Calu3 (cell line): ENCODE results near the gene PRXL2A. TPM values are rescaled to one million over a fixed set of nuclear protein-coding genes. Genes with fewer than 3 reads are reported as not detected.

Experiments used
- BruUV-seq: library from RNA; stranded (reverse); fragments of 400-500 nt; replicated peaks from 2 replicates; lab custom pipeline; 2021; lab: Mats Ljungman, UMichigan
- CTCF ChIA-PET: fragments of 300-600 bp; sonication (Branson Sonifier 250); formaldehyde crosslinking; loops from one replicate; lab custom pipeline; 2022; ENCODE audit warnings: antibody characterized with exemption; lab: Charles Lee
- DNase-seq: peaks from one replicate; pipeline ENCODE4 v3.0.0; 2022
- H3K27ac Mint-ChIP-seq: one replicate; pipeline ENCODE4 v1.8.0; 2022; ENCODE audit warnings: mixed read lengths; ENCODE audit not compliant: unreplicated experiment
- H3K27me3 Mint-ChIP-seq: one replicate; pipeline ENCODE4 v1.8.0; 2022; ENCODE audit warnings: mixed read lengths; ENCODE audit not compliant: unreplicated experiment
- H3K36me3 Mint-ChIP-seq: one replicate; pipeline ENCODE4 v1.8.0; 2022; ENCODE audit warnings: mild to moderate bottlenecking, moderate library complexity, mixed read lengths; ENCODE audit not compliant: insufficient read depth, unreplicated experiment
- H3K4me1 Mint-ChIP-seq: one replicate; pipeline ENCODE4 v1.8.0; 2022; ENCODE audit warnings: mild to moderate bottlenecking, low read depth, mixed read lengths; ENCODE audit not compliant: unreplicated experiment
- H3K4me3 Mint-ChIP-seq: one replicate; pipeline ENCODE4 v1.8.0; 2022; ENCODE audit warnings: mild to moderate bottlenecking, low read depth, moderate library complexity, mixed read lengths; ENCODE audit not compliant: unreplicated experiment
- H3K9me3 Mint-ChIP-seq: one replicate; pipeline ENCODE4 v1.8.0; 2022; ENCODE audit warnings: low read depth, mixed read lengths; ENCODE audit not compliant: unreplicated experiment
- intact Hi-C: fragments of 100-400 bp; cut with micrococcal nuclease; formaldehyde crosslinking; loops from one replicate; pipeline ENCODE4 v1.10.0; 2022; ENCODE audit not compliant: unreplicated experiment
- total RNA-seq: library from RNA; stranded (reverse); gene quantifications from 2 replicates; pipeline ENCODE4 v1.2.3, GENCODE V29; 2022
- TF ChIP-seq, protein P1 (sequence below): fragments of 200-600 bp; IDR thresholded peaks from one replicate; pipeline ENCODE4 v1.8.0; 2022; ENCODE audit warnings: antibody characterized with exemption; ENCODE audit not compliant: unreplicated experiment

The PRXL2A gene
- total RNA-seq, 1 experiment from 2014 or later, result 67.2 TPM

DNA sequence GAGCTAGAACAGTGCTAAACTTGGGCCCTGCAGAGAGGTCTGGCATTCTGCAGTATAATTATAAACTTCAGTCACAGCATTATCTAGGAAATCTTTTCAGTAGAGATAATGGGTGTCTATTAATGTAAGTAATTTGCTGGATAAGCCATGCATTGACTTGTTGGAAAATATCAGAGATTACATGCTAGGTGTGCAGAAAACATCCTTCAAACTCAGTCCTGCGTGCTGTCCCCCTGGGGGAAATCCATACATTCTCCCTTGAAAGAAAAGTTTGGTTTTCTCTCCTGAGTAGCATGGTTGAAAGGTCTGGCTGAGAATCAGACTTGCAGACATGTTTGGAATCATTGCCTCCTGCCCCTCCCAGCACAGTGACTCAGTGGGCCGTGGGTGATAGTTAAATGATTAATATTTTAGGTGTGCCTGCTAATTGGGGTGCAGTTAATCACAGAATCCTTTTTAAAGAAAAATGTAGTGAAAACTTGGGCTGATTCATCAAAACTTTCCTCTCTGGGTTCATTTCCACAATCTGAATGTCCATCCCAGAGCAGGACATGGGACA is 13.9 kb upstream of the PRXL2A start:
- Mint-ChIP-seq H3K27ac (no peak overlapping the region), H3K4me1 (no peaks in the 10 kb centered on the region), H3K27me3 (peaks cover 37% of the 10 kb centered on the region), H3K9me3 (no peaks in the 10 kb centered on the region), H3K4me3 (no peak overlapping the region), H3K36me3 (no peaks in the 10 kb centered on the region)
- CTCF ChIA-PET, result no interaction called here
- DNase-seq, result no peak
- TF ChIP-seq, protein P1, sequence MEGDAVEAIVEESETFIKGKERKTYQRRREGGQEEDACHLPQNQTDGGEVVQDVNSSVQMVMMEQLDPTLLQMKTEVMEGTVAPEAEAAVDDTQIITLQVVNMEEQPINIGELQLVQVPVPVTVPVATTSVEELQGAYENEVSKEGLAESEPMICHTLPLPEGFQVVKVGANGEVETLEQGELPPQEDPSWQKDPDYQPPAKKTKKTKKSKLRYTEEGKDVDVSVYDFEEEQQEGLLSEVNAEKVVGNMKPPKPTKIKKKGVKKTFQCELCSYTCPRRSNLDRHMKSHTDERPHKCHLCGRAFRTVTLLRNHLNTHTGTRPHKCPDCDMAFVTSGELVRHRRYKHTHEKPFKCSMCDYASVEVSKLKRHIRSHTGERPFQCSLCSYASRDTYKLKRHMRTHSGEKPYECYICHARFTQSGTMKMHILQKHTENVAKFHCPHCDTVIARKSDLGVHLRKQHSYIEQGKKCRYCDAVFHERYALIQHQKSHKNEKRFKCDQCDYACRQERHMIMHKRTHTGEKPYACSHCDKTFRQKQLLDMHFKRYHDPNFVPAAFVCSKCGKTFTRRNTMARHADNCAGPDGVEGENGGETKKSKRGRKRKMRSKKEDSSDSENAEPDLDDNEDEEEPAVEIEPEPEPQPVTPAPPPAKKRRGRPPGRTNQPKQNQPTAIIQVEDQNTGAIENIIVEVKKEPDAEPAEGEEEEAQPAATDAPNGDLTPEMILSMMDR, result no peak
- no TSS peak for BruUV-seq
- intact Hi-C loops, result no loop called here

DNA sequence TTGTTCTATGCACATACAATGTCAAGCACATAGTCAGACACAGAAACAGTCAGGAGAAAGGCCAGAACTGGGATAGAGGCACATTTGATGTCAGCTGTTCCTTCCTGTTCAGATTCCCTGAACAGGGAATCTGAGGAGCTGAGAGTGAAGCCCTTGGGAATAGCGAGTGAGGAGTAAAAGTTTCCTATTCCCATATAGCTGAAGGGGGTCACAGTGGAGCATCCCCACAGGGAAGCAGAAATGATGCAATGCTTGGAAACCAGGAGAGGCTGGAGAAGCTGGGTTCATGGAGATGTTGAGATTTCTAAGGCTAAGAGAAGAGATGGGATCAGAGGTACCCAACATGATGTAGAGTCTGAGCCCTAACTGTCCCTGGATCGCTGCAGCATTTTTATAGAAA is 11.3 kb upstream of the PRXL2A start:
- CTCF ChIA-PET, result interaction anchor here (1.0 kb wide), 2 partner anchors 11 to 14 kb away, joined by 5 read pairs; partner anchors contain the start of gene PRXL2A
- H3K4me1 Mint-ChIP-seq, result no peaks in the 10 kb centered on the region

DNA sequence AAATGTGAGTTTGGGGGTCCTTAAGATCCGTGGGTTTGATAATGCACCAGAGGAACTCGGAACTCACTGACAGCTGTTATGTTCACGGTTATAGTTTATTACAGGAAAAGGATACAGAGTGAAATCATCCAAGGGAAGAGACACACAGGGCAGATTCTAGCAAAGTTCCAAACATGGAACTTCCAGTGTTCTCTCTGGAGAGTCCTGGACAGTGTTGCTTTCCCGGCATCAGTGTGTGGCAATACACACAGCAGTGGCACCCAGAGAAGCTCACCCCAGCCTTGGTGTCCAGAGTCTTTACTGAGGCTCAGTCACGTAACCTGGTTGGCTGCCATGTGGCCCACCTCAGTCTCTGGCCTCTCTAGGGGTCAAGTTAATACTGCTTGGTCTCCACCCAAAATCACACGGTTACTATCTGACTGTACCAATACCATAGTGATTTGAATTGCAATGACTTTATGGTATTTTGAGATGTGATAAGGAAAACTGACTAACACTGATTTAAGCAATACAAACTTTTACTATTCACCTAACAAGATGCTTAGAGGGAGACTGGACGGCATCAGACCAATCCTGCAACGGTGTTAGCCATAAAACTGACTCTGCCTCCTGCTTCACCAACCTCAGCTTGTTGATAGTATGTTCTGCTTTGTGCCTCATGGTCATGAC is 8.1 kb upstream of the PRXL2A start:
- BruUV-seq, result no TSS peak
- no peak for DNase-seq
- TF ChIP-seq, protein P1, result no peak
- no peaks in the 10 kb centered on the region for H3K36me3 Mint-ChIP-seq
- intact Hi-C loops, result no loop called here
- peaks cover 24% of the 10 kb centered on the region for H3K27me3 Mint-ChIP-seq
- CTCF ChIA-PET, result interaction anchor here (0.6 kb wide), 1 partner anchor 301 kb away, joined by 7 read pairs; no protein-coding TSS in a partner anchor
- no peaks in the 10 kb centered on the region for H3K4me1 Mint-ChIP-seq
- no peak overlapping the region for H3K4me3 Mint-ChIP-seq
- H3K27ac Mint-ChIP-seq, result no peak overlapping the region
- H3K9me3 Mint-ChIP-seq, result no peaks in the 10 kb centered on the region

More for the DNA sequence above, 11.3 kb upstream of the PRXL2A start:
- Mint-ChIP-seq H3K4me3 (no peak overlapping the region), H3K36me3 (no peaks in the 10 kb centered on the region), H3K9me3 (no peaks in the 10 kb centered on the region), H3K27ac (no peak overlapping the region), H3K27me3 (peaks cover 26% of the 10 kb centered on the region)
- DNase-seq, result no peak
- intact Hi-C loops, result no loop called here
- BruUV-seq, result no TSS peak
- TF ChIP-seq, protein P1, result no peak

DNA sequence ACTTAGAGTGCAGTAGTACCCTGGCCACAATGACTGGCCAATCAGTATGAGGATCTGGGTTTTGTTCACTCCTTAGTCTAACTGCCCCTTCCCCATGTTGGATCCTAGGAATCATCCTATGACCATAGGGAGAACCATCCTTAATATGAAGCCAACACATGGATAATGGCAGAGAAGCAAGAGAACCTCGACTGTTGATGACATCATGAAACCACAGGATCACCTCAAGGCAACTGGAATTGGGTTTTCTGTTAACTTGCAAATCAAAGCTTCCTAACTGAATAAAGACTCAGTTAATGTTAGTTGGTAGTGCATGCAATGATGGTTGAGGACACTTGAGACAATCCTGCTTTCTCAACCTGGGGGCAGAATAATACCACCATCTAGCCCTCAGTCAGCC is 3.3 kb upstream of the PRXL2A start:
- CTCF ChIA-PET, result interaction anchor here (1.6 kb wide), 1 partner anchor 27 kb away, joined by 3 read pairs; no protein-coding TSS in a partner anchor
- BruUV-seq, result no TSS peak
- no peaks in the 10 kb centered on the region for H3K27me3 Mint-ChIP-seq
- H3K36me3 Mint-ChIP-seq, result peaks cover 23% of the 10 kb centered on the region
- H3K4me1 Mint-ChIP-seq, result peaks cover 8% of the 10 kb centered on the region
- intact Hi-C loops, result no loop called here
- no peaks in the 10 kb centered on the region for H3K9me3 Mint-ChIP-seq
- H3K4me3 Mint-ChIP-seq, result no peak overlapping the region
- no peak overlapping the region for H3K27ac Mint-ChIP-seq
- TF ChIP-seq, protein P1, result no peak
- DNase-seq, result no peak
